Activated T-cell treated with anti-CD3 and anti-CD28 coated beads, Interleukin-2, amount 50 U/mL, for 1 hour (primary cell): ENCODE measurements around the gene CXCR1.
"Not testable (repeated sequence)": the region's sequence is repeated elsewhere in the genome, so short reads cannot be mapped to it uniquely, and the experiment has no call there.

Experiments used
- DNase-seq: peaks from one replicate; pipeline ENCODE4 v3.0.0-alpha.2; 2020

CXCR1 gene

DNA sequence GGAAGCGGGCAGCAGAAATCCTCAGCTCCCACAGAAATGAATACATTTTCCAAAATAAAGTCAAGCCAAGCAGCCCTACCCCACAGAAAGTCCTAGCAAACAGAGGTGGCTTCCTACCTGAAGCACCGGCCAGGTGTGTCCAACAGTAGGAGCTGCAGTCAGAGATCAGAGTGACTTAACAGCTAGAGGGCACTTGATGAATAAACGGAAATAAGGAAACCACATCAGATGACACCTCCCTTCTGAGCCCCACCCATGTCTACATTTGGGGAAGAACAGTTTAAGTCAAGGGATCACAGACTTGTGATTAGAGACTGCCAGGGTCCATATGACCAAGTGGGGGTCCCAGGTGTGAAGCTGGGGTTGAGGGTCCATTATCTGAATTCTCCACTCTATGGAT lies at the start of gene CXCR1:
TSS of gene CXCR1 (minus strand) at position 172 of the 400 bp plus-strand sequence. CDS start 1,751 bp downstream, outside the sequence.
- DNase-seq, result peak; percentile 30

DNA sequence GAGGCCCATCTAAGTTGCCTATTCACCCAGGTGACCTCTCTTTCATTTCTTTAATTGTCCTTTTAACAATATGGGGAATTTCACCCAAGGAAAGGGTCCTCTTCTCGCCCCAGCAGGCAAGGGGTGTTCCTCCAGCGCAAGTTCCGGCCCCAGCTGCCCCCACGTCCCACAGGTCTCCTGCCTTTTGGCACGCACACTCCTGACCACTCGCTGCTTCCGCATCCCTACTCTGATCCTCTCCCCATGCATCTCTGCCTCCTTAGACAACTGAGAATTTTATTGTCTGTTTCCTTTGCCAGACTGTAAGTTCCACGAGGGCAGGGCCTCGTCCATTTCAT lies 49.5 kb upstream of the CXCR1 start:
- DNase-seq, result no peak

DNA sequence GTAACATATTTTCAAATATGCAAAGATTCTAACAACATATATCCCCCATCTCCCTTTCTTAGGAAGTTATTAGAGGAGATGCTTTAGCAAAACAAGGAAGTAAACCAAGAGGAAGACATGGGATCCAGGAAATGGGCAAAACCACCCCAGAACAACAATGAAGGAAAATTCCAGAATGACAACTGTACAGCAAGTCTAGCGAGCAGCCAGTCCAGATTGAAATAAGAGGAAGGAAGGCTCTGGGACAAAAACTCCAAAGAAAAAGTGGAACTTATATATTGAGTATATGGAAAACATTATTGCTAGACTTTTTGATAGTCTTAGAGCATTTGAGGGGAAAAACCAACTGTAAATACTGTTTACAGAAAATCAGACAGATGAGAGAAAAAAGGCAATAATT lies 47.4 kb upstream of the CXCR1 start:
- no peak for DNase-seq

DNA sequence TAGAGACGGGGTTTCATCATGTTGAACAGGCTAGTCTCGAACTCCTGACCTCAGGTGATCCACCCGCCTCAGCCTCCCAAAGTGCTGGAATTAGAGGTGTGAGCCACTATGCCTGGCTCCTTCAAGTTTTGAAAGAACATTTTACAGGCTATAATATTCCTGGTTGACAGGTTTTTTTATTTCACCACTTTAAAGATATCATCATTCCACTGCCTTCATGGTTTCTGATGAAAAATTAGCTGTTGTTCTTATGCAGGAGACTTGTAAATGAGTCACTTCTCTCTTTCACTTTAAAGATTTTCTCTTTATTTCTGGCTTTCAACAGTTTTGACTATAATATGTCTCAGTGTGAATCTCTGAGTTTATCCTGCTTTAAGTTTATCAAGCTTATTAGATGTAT lies 42.3 kb upstream of the CXCR1 start:
- DNase-seq, result no peak

DNA sequence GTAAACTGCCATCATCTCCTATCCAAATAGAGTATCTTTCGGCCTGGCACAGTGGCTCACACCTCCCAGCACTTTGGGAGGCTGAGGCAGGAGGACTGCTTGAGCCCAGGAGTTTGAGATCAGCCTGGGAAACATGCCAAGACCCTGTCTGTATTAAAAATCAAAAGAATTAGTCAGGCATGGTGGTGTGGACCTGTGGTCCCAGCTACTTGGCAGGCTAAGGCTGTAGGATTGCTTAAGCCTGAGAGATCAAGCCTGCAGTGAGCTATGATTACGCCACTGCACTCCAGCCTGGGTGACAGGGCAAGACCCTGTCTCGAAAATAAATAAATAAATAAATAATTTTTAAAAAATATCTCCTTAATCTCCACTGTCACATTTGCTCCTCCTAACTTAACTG lies 35.5 kb upstream of the CXCR1 start:
- no peak for DNase-seq

DNA sequence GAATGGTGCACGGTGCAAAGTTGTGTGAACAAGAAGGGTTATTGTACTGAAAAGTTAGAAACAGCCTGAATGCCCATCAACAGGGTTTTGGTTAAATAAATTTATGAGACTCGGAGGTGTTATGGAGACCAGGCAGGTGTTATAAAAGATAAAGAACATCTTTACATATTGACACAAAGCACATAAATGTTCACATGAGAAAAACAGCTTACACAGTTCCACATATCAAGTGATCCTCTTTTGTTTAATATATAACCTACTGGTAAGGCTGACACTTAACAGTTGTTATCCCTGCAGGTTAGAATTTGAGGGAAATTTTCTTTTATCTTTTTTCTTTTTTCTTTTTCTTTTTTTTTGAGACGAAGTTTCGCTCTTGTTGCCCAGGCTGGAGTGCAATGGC lies 30.2 kb upstream of the CXCR1 start:
- no peak for DNase-seq

DNA sequence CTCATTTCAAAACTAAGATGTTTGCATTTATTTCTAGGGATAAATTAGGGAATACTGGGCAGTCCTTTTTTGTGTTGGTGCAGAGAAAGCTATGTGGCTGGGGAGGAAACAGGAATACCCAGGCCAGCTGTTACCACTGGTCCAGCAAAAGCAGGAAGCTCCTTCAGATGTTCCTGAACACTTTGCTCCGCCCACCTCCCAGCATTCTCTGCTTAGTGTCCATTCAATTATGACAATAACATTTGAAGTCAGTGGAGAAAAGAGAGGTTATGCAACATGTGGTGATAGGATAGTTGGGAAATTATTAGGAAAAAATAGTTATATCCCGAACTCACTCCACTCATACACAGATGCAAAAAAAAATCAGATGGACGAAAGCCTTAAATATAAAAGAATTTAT lies 28.1 kb upstream of the CXCR1 start:
- DNase-seq, result no peak

DNA sequence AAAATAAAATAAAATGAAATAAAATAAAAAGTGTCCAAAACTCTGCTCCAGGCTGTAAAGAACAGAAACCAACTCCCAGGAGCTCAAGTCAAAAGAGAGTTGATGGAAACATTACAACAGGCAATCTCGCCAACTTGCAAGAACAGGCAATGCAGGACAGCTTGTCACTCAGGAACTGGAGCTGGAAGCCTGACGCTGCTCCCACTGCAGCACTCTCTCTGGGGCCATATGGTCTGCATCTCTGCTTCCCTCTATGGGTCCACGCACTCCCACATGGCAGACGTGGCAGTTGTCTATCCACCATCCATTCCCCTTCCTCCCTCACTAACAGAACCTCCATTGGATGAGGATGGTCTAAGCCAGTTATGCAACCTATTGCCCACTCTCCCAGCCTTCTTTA lies 26.9 kb upstream of the CXCR1 start:
- no peak for DNase-seq

DNA sequence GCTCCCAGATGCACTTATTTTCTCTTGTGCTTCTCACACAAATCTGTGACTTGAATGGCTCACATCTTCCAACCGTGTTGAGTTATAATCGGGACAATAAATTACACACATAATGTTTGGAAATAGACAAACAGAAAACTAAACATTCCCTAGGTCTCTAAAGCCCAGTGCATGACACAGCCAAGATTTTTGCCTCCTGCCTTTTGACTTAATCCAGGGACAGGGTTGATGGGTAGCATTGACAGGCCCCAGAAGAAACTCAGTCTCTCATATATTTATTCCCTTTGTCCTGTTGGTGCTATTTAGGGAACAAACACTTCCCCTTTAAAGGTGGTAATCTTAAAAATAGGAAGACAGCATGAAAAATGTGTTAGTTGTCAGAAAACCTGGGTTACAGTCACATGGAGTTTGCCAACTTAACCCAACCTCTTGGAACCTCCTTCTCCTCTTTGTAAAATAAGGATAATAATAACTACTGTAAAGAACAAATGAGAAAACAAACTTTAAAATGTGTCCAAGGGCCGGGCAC lies 26.2 kb upstream of the CXCR1 start:
- DNase-seq, result no peak

DNA sequence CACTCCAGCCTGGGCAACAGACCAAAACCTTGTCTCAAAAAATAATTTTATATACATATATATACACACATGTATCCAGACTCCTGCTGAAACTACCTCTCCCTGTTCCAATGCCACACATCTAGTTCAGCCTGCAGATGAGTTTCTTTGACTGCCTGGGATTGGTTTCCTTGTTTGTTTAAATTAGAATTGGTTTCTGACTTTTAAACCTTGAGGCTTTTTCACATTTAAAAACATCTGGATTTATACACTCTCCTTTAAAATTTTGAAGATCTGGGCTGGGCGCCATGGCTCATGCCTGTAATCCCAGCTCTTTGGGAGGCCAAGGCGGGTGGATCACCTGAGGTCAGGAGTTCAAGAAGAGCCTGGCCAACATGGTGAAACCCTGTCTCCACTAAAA lies 21.8 kb upstream of the CXCR1 start:
- no peak for DNase-seq

DNA sequence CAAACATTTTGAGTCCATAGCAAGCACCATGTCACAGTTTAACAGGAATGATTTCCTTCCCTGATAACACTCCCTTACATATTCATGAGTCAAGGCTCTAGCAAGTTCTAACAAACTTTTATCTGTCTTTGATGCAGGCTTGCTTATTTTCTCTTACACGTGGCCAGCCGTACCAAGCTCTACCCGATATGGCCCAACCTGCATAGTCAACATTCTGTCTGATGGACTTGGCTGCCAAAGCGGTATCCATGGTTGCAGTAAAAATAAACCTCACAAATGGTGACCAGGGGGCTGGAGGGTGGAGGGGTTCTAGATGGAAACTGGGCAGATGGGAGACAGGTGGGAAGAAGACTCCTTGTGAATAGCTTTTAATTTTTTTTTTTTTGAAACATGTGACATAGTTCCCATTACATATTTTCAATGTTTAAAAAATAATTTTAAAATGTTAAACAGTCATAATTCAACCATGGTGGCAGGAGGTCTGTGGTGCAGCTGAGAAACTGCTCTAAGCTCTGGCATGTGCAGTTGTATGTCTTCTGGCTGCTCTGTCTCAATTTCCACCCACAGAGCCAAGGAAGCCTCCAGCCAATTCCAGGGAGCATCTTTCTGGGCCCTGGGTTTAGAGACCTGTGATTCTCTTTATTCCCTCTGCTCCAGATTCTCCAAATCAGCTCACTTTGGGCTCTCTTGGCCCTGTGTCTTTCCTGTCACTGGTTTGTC lies 20.7 kb upstream of the CXCR1 start:
- DNase-seq, result no peak

DNA sequence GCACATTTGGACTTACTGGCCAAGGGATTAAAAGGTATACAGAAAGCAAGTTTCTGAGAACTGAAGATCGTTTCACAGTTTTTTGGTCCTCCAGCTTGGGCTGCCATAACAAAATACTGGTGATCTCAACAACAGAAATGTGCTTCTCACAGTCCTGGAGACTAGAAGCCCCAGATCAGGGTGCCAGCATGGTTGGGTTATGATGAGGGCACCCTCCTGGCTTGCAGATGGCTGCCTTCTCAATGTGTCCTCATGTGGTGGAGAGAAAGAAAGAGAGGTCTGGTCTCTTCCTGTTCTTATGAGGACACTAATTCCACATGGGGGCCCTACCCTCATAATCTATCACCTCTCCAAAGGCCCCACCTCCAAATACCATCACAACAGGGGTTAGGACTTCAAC lies 20.1 kb upstream of the CXCR1 start:
- no peak for DNase-seq

DNA sequence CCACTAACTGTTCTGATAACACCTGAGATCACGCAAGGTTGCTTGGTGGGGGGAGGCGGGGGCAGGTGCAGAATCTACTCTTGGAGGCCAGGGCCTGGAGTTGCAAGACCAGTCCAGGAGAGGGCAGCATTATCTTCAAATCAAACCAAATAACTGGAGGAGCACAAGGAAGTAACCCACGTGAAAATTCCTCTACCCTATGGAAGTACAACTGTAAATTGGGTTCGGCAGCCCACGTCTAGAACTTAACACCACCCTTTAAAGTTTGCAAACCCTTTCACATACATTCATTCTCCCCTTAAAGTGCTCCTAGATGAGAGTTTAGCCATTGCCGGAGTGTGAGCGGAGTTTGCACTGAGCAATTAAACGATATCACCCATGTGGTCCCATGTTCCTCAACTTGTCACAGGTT lies 19.6 kb upstream of the CXCR1 start:
- peak; percentile 73 for DNase-seq

DNA sequence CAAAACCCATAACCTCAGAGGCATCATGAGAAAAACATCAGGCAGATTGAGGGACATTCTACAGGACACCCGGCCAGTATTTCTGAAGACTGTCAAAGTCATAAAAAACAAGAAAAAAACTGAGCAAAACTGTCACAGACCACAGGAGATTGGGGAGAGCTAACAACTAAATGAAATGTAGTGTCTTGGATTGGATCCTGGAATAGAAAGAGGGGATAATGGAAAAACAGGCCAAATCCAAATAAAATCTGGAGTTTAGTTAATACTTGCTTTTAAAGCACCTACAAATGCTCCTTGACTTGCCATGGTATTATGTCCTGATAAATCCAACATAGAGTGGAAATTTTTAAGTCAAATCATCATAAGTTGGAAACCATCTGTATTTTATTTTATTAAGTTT lies 17.6 kb upstream of the CXCR1 start:
- no peak for DNase-seq

DNA sequence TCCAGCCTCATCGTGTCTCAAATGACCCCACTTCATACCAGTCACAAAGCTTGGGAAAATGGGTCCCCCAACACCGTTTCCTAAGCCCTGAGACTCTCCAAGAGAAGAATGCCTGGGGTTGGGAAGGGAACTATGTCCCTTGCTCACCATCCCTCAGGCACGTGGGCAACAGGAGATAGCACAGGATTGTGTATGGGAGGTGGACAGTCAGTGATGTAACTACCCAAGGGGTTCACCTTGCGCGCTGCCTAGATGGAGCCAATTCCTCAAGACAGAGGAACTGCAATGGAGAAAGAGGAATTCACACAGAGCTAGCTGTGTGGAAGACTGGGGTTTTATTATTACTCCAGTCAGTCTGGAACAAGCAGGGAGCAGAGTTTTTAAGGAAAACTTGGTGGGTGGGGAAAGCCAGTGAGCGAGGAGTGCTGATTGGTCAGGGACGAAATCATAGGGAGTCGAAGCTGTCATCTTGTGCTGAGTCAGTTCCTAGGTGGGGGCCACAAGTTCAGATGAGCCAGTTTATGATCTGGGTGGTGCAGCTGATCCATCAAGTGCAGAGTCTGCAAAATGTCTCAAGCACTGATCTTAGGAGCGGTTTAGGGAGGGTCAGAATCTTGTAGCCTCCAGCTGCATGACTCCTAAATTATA lies 13.8 kb upstream of the CXCR1 start:
- DNase-seq, result no peak

DNA sequence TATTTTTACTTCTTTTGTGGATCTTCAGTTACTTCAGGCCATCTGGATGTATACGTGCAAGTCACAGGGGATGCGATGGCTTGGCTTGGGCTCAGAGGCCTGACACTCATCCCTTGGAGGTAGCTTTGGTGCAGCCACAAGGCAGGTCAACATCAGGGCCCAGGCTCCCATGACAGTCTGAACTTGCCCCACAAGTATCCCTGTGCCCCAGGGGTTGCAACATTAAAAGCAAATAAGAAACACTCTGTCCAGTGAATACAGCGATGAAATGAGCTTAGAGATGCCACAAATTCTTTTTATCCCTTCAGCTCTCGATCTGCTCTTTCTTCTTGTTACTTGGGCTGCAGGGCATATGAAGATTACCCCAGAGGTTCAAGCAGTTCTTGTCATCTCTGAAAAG lies 13.0 kb upstream of the CXCR1 start:
- no peak for DNase-seq

DNA sequence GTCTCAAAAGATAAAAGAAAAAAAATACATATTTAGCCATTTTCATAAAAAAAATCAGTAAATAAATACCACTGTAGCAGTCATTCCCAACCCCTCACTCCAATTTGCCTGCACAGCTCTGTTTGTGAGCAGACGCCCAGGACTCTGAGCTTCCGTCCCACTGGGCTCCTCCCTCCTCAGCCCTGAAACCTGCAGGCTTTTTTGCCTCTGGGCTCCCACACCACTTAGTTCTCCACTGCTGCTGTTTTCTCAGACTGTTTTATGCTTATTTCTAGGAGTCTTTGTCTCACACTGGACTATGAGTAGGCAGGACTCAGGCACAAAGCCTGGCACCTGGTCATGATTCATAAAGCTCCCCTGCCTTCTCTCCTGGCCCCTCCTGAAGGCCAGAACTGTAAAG lies 6.1 kb upstream of the CXCR1 start:
- no peak for DNase-seq

DNA sequence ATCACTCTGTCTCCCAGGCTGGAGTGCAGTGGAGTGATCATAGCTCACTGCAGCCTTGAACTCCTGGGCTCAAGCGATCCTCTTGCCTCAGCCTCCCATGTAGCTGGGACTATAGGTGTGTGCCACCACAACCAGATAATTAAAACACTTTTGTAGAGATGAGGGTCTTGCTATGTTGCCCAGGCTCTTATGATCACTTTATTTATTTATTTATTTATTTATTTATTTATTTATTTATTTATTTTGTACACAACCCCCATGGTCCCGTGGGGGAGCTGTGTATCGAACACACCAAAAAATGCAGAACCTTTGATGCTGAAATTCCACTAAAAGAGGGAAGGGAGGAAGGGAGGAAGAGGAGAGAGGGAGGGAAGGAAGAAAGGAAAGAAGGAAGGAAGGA lies 5.0 kb upstream of the CXCR1 start:
- not testable (repeated sequence) for DNase-seq

DNA sequence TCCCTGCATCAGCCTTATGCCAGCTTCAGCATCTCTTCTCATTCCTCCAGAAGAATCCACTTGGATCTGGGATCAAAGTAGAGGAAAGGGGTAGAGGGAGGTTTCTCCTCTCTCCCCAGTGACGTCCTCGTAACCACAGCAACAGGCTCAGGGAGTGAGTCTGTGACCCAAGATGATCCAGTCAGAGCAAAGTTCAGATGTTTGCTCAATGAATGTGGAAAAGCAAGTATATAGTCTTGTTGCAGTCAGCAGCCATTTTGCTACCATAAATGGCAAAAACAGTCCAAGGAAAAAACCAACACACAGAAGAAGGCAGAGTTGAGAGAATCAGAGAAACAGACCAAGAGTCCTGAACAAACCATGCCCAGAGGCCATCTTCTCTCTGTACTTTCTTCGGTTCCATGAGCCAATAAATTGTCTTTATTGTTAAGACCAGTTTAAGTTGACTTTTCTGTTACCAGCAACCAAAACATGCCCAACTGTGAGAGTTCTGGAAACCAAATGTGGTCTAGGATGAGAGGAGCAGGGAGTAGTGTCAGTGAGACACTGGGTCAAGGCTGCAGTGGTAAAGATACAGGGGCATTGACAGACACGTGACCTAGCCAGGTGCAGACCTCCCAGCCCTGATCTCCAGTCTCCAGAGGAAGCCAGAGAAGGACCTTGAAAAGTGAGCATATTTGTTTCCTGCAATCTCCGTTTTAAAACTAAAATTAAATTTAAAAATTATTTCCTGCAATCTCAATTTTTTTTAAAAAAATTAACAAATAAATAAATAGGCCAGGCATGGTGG lies 3.2 kb upstream of the CXCR1 start:
- no peak for DNase-seq

DNA sequence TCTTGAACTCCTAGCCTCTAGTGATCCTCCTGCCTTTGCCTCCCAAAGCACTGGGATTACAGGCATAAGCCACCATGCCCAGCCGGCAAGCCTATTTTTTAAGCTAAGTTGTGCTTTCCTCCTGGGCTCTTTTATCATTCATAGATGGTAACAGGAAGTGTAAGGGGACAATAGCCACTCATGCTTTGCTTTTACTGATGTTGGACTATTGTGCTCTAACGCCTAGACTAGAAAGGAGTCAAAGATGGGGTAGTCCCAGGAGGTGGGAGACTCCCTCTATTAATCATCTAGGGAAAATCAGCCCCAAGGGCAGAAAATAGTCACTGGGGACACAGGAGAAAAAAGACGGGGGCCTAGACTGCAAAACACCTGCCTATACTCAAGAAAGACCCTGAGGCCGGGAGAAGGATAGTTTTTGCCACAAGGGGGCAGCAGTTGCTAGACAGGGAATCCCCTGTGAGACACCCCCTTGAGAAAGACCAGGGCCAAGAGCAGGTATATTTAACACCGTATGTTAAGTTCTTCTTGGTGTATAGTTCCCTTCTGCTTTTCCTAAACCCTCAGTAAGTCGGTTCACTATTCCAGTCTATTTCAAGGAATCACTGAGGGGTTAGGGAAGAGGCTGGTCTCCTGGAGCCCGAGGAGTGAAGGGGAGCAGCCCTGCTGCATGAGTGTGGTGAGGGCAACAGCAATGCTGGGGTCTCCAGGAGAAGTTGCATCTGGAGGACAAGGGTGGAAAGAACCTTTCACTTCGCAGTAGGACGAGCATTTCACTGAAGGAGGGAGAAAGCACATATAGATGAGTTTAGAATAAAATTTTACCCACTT lies 2.1 kb upstream of the CXCR1 start:
- peak; percentile 70 for DNase-seq

DNA sequence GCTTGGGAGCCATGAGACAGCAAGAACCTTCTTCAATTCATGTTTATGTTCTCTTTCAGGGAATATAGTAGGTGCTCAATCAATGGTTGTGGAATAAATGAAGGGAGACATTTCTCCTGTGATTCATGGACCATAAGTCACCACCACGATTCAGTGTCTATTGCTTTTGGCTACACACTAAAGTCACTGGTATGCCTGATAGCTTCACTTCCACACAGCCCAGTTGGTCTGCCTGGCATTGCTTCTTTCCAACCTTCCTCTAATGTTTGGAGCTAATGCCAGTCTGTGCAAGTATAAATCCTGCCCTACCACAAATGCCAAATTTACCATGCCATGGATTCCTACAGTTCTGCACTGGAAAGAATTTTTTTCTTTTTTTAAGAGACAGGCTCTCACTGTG lies 1.3 kb upstream of the CXCR1 start:
- no peak for DNase-seq

DNA sequence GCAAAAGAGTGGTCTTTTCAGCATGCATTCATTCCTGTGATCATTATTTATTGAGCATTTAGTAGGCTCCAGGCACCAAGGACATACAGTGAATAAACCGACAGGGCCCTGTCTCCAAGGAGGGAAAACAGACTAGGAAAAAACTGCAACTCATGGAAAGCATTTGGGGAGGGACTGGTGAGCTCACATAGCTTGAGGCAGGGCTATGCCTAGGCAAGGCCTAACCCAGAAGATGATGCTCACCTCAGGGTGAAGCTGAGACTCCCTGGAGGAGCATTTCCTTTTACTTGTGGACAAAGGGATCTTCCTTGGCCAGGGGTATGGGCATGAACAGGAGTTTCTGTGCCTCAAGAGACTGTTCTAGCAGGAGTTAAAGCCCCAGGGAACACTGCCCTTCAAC lies 3.9 kb downstream of the CXCR1 start:
- no peak for DNase-seq

DNA sequence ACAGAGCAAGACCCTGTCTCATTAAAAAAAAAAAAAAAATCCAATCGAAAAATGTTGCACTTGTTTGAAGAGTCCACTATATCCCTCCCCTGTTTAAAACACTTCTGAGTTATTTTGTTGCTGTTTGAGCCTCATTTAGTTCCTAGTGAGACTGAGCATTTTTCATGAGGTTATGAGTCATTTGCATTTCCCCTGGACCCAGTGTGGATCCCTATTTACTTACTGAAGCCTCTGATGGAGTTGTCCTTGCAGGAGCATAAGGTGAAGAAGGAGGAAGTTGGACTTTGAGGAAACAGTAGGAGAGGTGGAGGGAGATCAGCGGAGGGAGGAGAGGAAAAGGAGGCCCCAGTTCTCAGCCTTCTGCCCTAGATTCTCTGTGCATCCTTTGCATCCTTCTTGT lies 5.1 kb downstream of the CXCR1 start:
- DNase-seq, result no peak
